Right cardiac atrium (tissue), 5 donors: ENCODE results near the gene R3HDM1. TPM values are rescaled to one million over a fixed set of nuclear protein-coding genes. Genes with fewer than 3 reads are reported as not detected.
"Not testable (repeated sequence)": the region's sequence is repeated elsewhere in the genome, so short reads cannot be mapped to it uniquely, and the experiment has no call there.

Experiments
- ATAC-seq, 2 donors: fragments of 200-7000 bp; cut with Tn5 transposase; one replicate each; pipeline versions ENCODE4 v1.8.0 to v1.9.1; 2020; ENCODE audit warnings: moderate library complexity in 2 of 2, mild to moderate bottlenecking in 1 of 2
- DNase-seq, 3 donors: peaks; one replicate each; pipeline ENCODE4 v3.0.0-alpha.2; 2020
- H3K27ac ChIP-seq: one replicate; pipeline ENCODE4 v1.5.1; 2013; ENCODE audit warnings: mild to moderate bottlenecking, low read length, control low read depth, moderate library complexity
- H3K27me3 ChIP-seq: one replicate; pipeline ENCODE4 v1.6.1; 2013; ENCODE audit not compliant: control insufficient read depth, insufficient read depth
- H3K4me1 ChIP-seq: one replicate; pipeline ENCODE4 v1.6.1; 2013; ENCODE audit warnings: low read length; ENCODE audit not compliant: control insufficient read depth, insufficient read depth
- H3K4me3 ChIP-seq: one replicate; pipeline ENCODE4 v1.5.1; 2013; ENCODE audit warnings: low read length, control low read depth
- H3K9me3 ChIP-seq: one replicate; pipeline ENCODE4 v1.6.1; 2013; ENCODE audit warnings: low read length; ENCODE audit not compliant: control insufficient read depth
- WGBS: extraction: QIAGEN DNeasy Blood & Tissue Kit; methylation state at CpG from one replicate; pipeline ENCODE4 v1.1.7; 2013; 5-methylcytosine and 5-hydroxymethylcytosine counted together
- intact Hi-C, 4 donors: fragments of 100-400 bp; cut with DNase I; formaldehyde crosslinking; loops; one replicate each; pipeline versions ENCODE4 v1.11.0 to v1.14.0; 2022 to 2023
- polyA plus RNA-seq: library from polyadenylated mRNA; stranded (reverse); fragments of 200-250 nt; gene quantifications from one replicate; pipeline ENCODE4 v1.2.3, GENCODE V29; 2013
- total RNA-seq, 4 donors: library from RNA; stranded (reverse); fragmentation: NEBNext Ultra II Directional; extraction: Animal tissue kit (Norgen Biotek cat#: 25700); gene quantifications; one replicate each; pipeline ENCODE4 v1.2.1, GENCODE V29; 2021
- donor health status: healthy with polysubstance abuse.
- donor health status: DM: no; HTN: yes; CAD: no.
- donor health status: DM: no; HTN: no; CAD: no.
- donor health status: DM: no; HTN: yes; CAD: no; lungs with severe emphysema.
- donor health status: DM: yes; HTN: yes; CAD: no.

Gene R3HDM1
- total and polyA plus RNA-seq, 5 donors: 8.2 to 23.1 (median 20.6) TPM

DNA sequence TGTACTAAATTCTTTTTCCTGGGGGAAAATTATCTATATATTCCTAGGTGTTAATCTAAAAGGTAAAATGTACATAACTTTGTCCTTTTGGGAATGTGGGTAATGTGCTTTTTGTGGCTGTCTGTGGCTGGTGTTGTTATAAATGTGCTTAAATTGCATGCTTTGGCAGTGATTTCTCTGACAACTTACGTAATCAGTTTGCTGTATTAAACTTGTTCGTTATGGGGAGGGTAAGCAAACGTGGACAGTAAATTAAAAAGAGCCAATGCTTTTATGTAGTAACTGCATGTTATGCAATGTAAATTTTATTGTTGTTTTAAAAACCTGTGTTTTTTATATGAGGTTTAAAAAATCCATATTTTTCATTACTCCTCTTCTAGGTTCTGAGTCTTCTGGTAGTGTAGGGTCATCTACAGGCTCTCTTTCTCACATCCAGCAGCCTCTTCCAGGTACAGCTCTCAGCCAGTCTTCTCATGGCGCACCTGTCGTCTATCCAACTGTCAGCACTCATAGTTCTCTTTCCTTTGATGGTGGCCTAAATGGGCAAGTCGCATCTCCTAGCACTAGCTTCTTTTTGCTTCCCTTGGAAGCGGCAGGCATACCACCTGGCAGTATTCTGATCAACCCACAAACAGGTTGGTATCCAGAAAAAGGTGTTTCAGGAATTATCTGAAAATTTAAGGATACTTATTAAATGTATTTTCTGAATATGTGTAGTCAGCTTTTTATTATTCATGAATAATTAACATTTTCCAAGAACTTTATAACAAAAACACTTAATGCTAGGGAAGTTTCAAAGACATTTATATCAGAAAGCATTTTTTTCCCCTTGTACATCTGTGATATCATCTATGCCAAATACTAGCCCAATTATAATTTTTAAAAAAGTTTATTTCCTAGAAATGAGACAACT, 110.1 kb downstream of the R3HDM1 start:
- no peak for ATAC-seq
- 91% methylated on average over 7 of the region's 7 CpGs for WGBS
- Histone ChIP-seq H3K9me3 (no peaks in the 10 kb centered on the region), H3K4me3 (no peak overlapping the region), H3K27ac (no peak overlapping the region), H3K27me3 (no peaks in the 10 kb centered on the region), H3K4me1 (no peaks in the 10 kb centered on the region)
- intact Hi-C loops: no loop called here
- no peak for DNase-seq

DNA sequence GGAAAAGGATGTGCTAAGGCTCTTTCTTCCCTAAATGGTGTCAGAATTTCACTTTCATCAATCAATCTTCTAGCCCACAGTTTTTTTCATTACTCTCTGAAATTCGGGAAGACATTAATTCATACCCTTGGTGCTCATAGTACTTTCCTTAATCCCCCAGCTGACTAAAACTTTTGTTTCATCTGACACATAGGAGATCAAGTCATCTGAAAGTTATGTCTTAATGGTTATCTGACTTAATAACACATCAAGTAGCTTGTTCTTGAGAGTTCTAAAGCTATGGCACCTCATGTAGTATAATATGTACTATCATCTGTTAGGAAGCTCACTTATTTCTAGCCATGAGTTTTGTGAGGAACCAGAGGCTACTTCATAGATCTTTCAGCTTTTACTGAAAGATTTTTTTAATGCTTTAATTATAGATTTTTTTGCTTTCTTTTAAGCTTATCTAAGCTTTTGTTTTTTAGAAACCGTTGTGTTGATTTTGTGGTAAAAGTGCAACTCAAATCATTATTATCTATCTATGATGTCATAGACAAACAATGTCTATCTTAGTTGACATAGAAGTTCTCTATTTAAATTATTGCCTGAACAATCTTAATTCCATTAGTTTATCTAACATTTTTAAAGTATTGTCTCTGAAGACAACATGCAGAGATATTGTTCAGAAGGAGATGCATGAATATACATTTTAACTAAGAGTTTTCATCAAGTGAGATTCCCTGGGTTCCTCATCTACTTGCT, 116.7 kb downstream of the R3HDM1 start:
- Histone ChIP-seq H3K4me1 (no peaks in the 10 kb centered on the region), H3K9me3 (no peaks in the 10 kb centered on the region), H3K4me3 (no peak overlapping the region), H3K27ac (no peak overlapping the region), H3K27me3 (no peaks in the 10 kb centered on the region)
- intact Hi-C loops: no loop called here
- WGBS: 73% methylated on average over 2 of the region's 2 CpGs
- DNase-seq (no peak), ATAC-seq (no peak)

DNA sequence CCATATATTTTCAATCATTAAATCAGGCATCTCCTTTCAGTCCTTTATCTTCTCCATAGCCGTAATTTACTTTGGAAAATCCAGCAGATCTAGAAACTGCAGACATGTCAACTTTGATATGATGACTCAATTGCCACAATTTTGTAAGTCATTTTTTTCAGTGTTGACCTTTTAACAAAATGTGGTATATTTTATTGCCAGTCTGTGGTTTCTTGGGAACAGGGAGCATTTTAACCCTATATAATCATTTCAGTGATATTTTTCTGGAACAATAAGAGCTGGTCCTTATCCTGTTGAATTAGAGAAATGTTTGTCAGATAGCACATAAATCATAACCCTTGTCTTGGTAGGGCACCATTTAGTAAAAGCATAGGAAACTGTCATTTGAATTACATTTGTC, 119.4 kb downstream of the R3HDM1 start:
- Histone ChIP-seq H3K4me3 (no peak overlapping the region), H3K27ac (no peak overlapping the region), H3K4me1 (no peaks in the 10 kb centered on the region), H3K9me3 (no peaks in the 10 kb centered on the region), H3K27me3 (no peaks in the 10 kb centered on the region)
- DNase-seq: no peak
- intact Hi-C loops: no loop called here
- ATAC-seq: no peak
- 96% methylated on average over 1 of the region's 1 CpG for whole genome bisulfite sequencing

DNA sequence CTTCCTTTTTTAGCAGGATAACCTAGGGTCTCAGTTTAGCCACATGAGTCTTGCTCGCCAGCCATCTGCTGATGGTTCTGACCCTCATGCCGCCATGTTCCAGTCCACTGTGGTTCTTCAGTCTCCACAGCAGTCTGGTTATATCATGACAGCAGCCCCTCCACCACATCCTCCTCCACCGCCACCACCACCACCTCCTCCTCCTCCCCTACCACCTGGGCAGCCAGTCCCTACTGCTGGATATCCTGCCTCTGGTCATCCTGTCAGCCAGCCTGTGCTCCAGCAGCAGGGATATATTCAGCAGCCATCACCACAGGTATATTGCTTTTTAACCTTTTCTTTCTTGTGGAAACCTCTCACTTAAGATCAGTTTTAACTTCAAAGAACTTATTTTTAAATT, 120.4 kb downstream of the R3HDM1 start:
- DNase-seq (no peak), ATAC-seq (no peak)
- H3K9me3 ChIP-seq: no peaks in the 10 kb centered on the region
- H3K27me3 ChIP-seq: no peaks in the 10 kb centered on the region
- H3K4me1 ChIP-seq: no peaks in the 10 kb centered on the region
- H3K4me3 ChIP-seq: no peak overlapping the region
- H3K27ac ChIP-seq: no peak overlapping the region
- 98% methylated on average over 3 of the region's 3 CpGs for WGBS
- intact Hi-C loops: no loop called here

DNA sequence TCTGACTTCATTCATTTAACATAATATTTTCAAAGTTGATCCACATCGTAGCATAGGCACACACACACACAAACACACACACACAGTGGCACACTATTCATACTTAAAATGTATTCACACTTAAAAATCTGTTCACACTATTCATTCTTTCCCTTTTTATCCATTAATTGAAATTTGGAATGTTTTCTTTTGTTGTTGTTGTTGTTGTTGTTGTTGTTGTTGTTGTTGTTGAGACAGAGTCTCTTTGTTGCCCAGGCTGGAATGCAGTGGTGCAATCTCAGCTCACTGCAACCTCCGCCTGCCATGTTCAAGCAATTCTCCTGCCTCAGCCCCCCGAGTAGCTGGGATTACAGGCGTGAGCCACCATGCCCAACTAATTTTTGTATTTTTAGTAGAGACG, 123.0 kb downstream of the R3HDM1 start:
- H3K27me3 ChIP-seq, H3K4me1 ChIP-seq, H3K27ac ChIP-seq, H3K9me3 ChIP-seq, intact Hi-C loops, DNase-seq, H3K4me3 ChIP-seq, ATAC-seq: not testable (repeated sequence)
- 97% methylated on average over 5 of the region's 5 CpGs for WGBS

DNA sequence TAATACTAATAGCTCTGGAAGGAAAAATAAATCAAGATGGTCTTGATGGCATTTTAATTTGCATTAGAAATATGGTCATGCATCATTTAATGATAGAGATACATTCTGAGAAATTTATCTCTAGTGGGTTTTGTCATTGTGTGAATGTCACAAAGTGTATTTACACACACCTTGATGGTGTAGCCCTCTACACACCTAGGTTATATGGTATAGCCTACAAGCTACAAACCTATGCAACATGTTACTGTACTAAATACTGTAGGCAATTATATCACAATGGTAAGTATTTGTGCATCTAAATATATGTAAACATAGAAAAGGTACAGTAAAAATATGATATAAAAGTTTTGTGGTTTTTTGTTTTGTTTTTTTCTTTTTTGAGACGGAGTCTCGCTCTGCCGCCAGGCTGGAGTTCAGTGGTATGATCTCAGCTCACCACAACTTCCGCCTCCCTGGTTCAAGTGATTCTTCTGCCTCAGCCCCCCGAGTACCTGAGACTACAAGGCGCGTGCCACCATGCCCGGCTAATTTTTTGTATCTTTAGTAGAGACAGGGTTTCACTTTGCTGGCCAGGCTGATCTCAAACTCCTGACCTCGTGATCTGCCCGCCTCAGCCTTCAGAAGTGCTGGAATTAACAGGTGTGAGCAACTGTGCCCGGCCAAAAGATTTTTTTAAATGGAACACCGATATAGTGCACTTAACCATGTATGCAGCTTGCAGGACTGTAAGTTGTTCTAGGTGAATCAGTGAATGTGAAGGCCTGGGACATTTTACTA, 126.7 kb downstream of the R3HDM1 start:
- Histone ChIP-seq H3K27ac (no peak overlapping the region), H3K27me3 (no peaks in the 10 kb centered on the region), H3K4me1 (no peaks in the 10 kb centered on the region), H3K4me3 (no peak overlapping the region), H3K9me3 (no peaks in the 10 kb centered on the region)
- 92% methylated on average over 12 of the region's 12 CpGs for WGBS
- no peak for ATAC-seq
- intact Hi-C loops: no loop called here
- DNase-seq: no peak

DNA sequence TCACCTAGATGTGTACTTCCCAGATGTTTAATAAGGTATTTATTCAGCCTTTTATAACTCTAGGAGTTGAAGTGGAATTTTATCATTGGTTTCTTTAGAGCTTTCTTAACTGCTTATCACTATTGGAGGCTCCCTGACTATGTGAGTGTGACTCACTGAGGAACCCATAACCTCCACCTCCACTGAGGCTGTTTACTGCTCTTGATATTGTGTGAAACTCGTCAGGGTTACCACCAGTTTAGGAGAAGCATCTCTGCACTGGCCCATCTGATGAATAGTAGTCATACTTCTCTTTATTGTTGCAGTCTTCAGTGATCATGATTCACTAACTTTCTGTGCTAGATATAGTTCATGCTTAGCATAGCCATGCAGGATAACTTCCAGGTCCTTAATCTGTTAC, 130.8 kb downstream of the R3HDM1 start:
- ATAC-seq (no peak), DNase-seq (no peak)
- 70% methylated on average over 1 of the region's 1 CpG for WGBS
- intact Hi-C loops: no loop called here
- no peaks in the 10 kb centered on the region for H3K27me3 ChIP-seq
- no peak overlapping the region for H3K4me3 ChIP-seq
- H3K27ac ChIP-seq: no peak overlapping the region
- no peaks in the 10 kb centered on the region for H3K4me1 ChIP-seq
- no peaks in the 10 kb centered on the region for H3K9me3 ChIP-seq

- Histone ChIP-seq H3K27me3 (no peaks in the 10 kb centered on the region), H3K27ac (no peak overlapping the region), H3K4me3 (no peak overlapping the region), H3K4me1 (no peaks in the 10 kb centered on the region), H3K9me3 (no peaks in the 10 kb centered on the region)
- intact Hi-C loops: no loop called here
- DNase-seq (no peak), ATAC-seq (no peak)
Measured at GRCh38 chr2:135663148-135663700, 131.9 kb downstream of the R3HDM1 start.

DNA sequence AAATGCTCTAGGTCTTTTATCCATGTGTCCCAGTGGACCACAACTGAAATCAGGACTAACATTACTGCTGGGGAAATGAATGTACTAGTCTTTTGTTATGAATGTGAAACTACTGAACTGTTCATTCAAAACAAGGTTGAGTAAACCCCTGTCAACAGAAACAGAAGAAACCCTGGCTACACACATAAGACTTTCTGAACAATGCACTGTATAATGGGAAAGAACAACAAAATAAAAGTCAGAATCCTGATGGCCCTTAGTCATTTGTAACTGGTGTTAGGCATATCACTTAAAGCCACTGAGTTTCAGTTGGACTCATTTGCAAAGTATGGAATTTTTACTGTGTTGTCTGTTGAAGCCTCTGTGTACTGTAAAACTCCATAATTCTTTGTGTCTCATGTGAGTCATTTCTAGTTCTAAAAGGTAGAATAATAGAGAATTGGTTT, 133.4 kb downstream of the R3HDM1 start:
- ATAC-seq: no peak
- H3K27ac ChIP-seq: no peak overlapping the region
- intact Hi-C loops: no loop called here
- DNase-seq: no peak
- H3K27me3 ChIP-seq: no peaks in the 10 kb centered on the region
- no peaks in the 10 kb centered on the region for H3K9me3 ChIP-seq
- H3K4me1 ChIP-seq: no peaks in the 10 kb centered on the region
- no peak overlapping the region for H3K4me3 ChIP-seq

GRCh38 chr2:135667045-135667444, 135.8 kb downstream of the R3HDM1 start:
- ATAC-seq (peak in 1 of 2 donors; percentile 33), DNase-seq (no peak)
- Histone ChIP-seq H3K4me1 (no peaks in the 10 kb centered on the region), H3K9me3 (no peaks in the 10 kb centered on the region), H3K4me3 (no peak overlapping the region), H3K27me3 (no peaks in the 10 kb centered on the region), H3K27ac (no peak overlapping the region)
- intact Hi-C loops: no loop called here

GRCh38 chr2:135674453-135674852, 143.2 kb downstream of the R3HDM1 start:
- Histone ChIP-seq H3K9me3 (no peaks in the 10 kb centered on the region), H3K27me3 (no peaks in the 10 kb centered on the region), H3K4me1 (no peaks in the 10 kb centered on the region), H3K27ac (no peak overlapping the region), H3K4me3 (no peak overlapping the region)
- no peak for ATAC-seq
- WGBS: 78% methylated on average over 1 of the region's 1 CpG
- no peak for DNase-seq
- intact Hi-C loops: no loop called here
